Lung (tissue), 12 donors: ENCODE data around the gene TBC1D8. TPM values are rescaled to one million over a fixed set of nuclear protein-coding genes. Genes with fewer than 3 reads are reported as not detected.

Source experiments
- ATAC-seq: fragments of 200-7000 bp; cut with Tn5 transposase; one replicate; pipeline ENCODE4 v1.9.1; 2020; ENCODE audit warnings: moderate number of reproducible peaks; ENCODE audit not compliant: insufficient read depth, low FRiP score
- DNase-seq, 3 donors: peaks; one replicate each; pipeline ENCODE4 v3.0.0-alpha.2; 2013 to 2017
- H3K27ac ChIP-seq, 2 donors: one replicate each; pipeline ENCODE4 v1.5.1; 2013; ENCODE audit warnings: mild to moderate bottlenecking in 2 of 2, moderate library complexity in 2 of 2, control low read depth in 1 of 2, inconsistent platforms in 1 of 2, low read depth in 1 of 2, low read length in 1 of 2
- H3K27me3 ChIP-seq, 3 donors: one replicate each; pipeline ENCODE4 v1.5.1; 2013; ENCODE audit warnings: low read length in 2 of 3; ENCODE audit not compliant: control insufficient read depth in 3 of 3, insufficient read depth in 3 of 3
- H3K36me3 ChIP-seq, 4 donors: one replicate each; pipeline ENCODE4 v1.5.1; 2013; ENCODE audit warnings: low read length in 4 of 4, mild to moderate bottlenecking in 1 of 4, moderate library complexity in 1 of 4; ENCODE audit not compliant: control insufficient read depth in 4 of 4, insufficient read depth in 4 of 4
- H3K4me1 ChIP-seq, 5 donors: one replicate each; pipeline ENCODE4 v1.5.1; 2013; ENCODE audit warnings: low read length in 5 of 5, mild to moderate bottlenecking in 2 of 5, moderate library complexity in 1 of 5; ENCODE audit not compliant: control insufficient read depth in 5 of 5, insufficient read depth in 5 of 5
- H3K4me3 ChIP-seq: one replicate; pipeline ENCODE4 v1.5.1; 2013; ENCODE audit warnings: mild to moderate bottlenecking, control low read depth, moderate library complexity
- H3K9ac ChIP-seq, 2 donors: one replicate each; pipeline ENCODE4 v1.5.1; 2013; ENCODE audit warnings: low read length in 2 of 2, control low read depth in 1 of 2; ENCODE audit not compliant: insufficient read depth in 1 of 2
- H3K9me3 ChIP-seq, 4 donors: one replicate each; pipeline ENCODE4 v1.5.1; 2013; ENCODE audit warnings: low read length in 3 of 4, mild to moderate bottlenecking in 1 of 4, moderate library complexity in 1 of 4; ENCODE audit not compliant: control insufficient read depth in 4 of 4, insufficient read depth in 3 of 4
- WGBS, 2 donors: extraction: QIAGEN DNeasy Blood & Tissue Kit; methylation state at CpG; one replicate each; pipeline ENCODE4 v1.1.7; 2013; 5-methylcytosine and 5-hydroxymethylcytosine counted together
- polyA plus RNA-seq, 2 donors: library from polyadenylated mRNA; stranded (reverse); fragments of 200-250 nt; gene quantifications; one replicate each; pipeline ENCODE4 v1.2.1, GENCODE V29; 2013
- total RNA-seq, 2 donors: library from RNA; depleted of rRNA in 1 of 2; stranded (reverse); fragments of >200 nt in 1 of 2; gene quantifications; one replicate each; pipeline ENCODE4 v1.2.1, GENCODE V29; 2014 to 2021
- TF ChIP-seq, protein P1 (sequence below): IDR thresholded peaks from 2 replicates; pipeline ENCODE4 v1.5.1; 2012; ENCODE audit warnings: mild to moderate bottlenecking; ENCODE audit errors: control extremely low read depth, extremely low read depth
- donor health status: control.
- donor health status: control.
- donor health status: Bipolar disorder and iron deficiency.
- donor health status: healthy.
- donor health status: DM: yes; HTN: yes; CAD: no.

TBC1D8 gene
- total and polyA plus RNA-seq, 4 donors: 15.8 to 40.7 (median 29.7) TPM

DNA sequence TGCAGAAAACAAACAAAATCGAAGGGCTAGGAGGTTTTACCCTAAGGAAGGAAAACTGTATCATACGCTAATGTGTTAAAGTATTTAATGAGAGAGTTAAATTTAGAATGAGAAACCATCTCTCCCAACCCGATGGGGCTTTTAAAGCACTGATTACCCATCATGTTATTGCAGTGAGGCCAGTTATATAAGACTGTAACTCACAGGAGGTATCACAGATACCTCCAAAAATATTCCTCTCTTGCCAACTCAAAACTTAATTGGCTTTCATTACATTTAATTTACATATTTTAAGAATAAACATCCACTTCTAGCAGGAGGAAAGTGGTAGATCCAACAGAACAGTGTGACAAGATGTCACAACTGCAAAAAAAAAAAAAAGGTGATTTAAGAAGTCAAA is 92.8 kb downstream of the TBC1D8 start:
- no peak overlapping the region for H3K9ac ChIP-seq
- H3K27me3 ChIP-seq: no peaks in the 10 kb centered on the region
- H3K9me3 ChIP-seq: no peaks in the 10 kb centered on the region
- H3K4me1 ChIP-seq: peaks cover 0 to 4% (median 0%) of the 10 kb centered on the region in 5 donors
- 95% methylated on average over 3 of the region's 3 CpGs for WGBS, 2 donors
- TF ChIP-seq, protein P1, sequence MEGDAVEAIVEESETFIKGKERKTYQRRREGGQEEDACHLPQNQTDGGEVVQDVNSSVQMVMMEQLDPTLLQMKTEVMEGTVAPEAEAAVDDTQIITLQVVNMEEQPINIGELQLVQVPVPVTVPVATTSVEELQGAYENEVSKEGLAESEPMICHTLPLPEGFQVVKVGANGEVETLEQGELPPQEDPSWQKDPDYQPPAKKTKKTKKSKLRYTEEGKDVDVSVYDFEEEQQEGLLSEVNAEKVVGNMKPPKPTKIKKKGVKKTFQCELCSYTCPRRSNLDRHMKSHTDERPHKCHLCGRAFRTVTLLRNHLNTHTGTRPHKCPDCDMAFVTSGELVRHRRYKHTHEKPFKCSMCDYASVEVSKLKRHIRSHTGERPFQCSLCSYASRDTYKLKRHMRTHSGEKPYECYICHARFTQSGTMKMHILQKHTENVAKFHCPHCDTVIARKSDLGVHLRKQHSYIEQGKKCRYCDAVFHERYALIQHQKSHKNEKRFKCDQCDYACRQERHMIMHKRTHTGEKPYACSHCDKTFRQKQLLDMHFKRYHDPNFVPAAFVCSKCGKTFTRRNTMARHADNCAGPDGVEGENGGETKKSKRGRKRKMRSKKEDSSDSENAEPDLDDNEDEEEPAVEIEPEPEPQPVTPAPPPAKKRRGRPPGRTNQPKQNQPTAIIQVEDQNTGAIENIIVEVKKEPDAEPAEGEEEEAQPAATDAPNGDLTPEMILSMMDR: no peak
- no peak overlapping the region for H3K4me3 ChIP-seq
- H3K36me3 ChIP-seq: peaks cover 0 to 14% (median 4%) of the 10 kb centered on the region in 4 donors
- no peak overlapping the region for H3K27ac ChIP-seq
- ATAC-seq (no peak), DNase-seq (no peak)

DNA sequence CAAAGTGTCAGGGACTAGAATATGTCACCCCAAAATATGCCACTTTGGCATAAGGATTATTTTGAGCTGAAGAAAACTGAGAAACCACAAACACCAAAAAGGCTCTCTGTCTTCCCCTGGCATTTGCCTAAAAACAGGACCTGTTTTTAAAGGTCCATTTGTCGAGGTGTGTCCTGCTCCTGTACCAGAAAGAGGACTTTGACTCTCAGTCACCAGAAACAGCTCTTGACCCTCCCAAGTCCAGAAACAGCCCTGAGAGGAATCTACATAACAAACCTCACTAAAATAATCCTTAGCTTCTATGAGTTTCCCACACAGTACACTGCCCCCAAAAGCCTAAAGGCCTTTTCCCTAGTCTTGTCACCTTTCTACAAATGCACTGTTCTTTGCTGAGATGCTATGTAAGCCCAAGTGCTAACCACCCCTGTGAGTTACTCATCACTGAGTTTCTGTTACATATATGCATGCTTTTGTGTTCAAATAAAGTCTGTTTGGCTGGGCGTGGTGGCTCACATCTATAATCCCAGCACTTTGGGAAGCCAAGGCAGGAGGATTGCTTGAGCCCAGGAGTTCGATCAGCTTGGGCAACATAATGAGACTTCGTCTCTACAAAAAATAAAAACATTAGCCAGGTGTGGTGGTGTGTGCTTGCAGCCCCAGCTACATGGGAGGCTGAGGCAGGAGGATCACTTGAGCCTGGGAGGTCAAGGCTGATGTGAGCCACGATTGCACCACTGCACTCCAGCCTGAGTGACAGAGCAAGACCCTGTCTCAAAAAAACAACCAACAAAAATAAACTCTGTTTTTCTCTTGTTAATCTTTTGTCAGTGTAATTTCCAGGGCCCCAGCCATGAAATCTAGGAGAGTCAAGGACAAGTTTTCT is 93.9 kb downstream of the TBC1D8 start:
- WGBS, 2 donors: 95 to 97% methylated on average over 5 of the region's 5 CpGs
- H3K36me3 ChIP-seq: peaks cover 0 to 19% (median 4%) of the 10 kb centered on the region in 4 donors
- H3K9ac ChIP-seq: no peak overlapping the region
- no peak overlapping the region for H3K27ac ChIP-seq
- DNase-seq (no peak), ATAC-seq (no peak)
- H3K4me1 ChIP-seq: peaks cover 0 to 3% (median 0%) of the 10 kb centered on the region in 5 donors
- H3K9me3 ChIP-seq: no peaks in the 10 kb centered on the region
- no peaks in the 10 kb centered on the region for H3K27me3 ChIP-seq
- TF ChIP-seq, protein P1: no peak
- no peak overlapping the region for H3K4me3 ChIP-seq

DNA sequence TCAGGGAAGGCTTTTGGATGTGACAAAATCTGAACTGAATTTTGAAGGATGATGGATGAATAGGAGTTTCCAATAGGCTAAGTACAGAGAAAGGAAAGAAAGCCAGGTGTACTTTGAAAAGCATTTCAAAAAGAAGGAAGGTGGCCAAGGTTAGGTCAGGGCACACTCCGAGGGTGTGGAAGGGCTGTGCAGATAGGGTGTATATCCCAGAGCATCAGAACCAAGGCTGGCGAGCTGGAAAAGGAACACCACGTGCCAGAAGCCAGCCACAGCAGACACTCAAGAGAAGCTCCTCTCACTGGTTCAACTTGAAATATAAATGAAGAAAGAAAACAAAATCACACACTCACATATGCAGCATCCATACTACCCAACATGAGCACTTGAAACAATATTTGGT is 98.1 kb downstream of the TBC1D8 start:
- no peak overlapping the region for H3K4me3 ChIP-seq
- H3K27me3 ChIP-seq: no peaks in the 10 kb centered on the region
- H3K27ac ChIP-seq: no peak overlapping the region
- peaks cover 0 to 19% (median 8%) of the 10 kb centered on the region in 4 donors for H3K36me3 ChIP-seq
- WGBS, 2 donors: 93% methylated on average over 3 of the region's 3 CpGs
- no peaks in the 10 kb centered on the region for H3K9me3 ChIP-seq
- no peak overlapping the region for H3K9ac ChIP-seq
- ATAC-seq (no peak), DNase-seq (no peak)
- no peaks in the 10 kb centered on the region for H3K4me1 ChIP-seq
- TF ChIP-seq, protein P1: no peak
